Choroid plexus epithelial cell (primary cell): ENCODE data around the gene TESMIN.
A peak's percentile ranks its signal among the peaks of the same experiment; 100 is the strongest.

Source experiments
- DNase-seq: peaks from one replicate; pipeline ENCODE4 v3.0.0-alpha.2; 2010; ENCODE audit warnings: low read depth
- H3K4me3 ChIP-seq: 2 replicates; pipeline ENCODE4 v1.5.1; 2011; ENCODE audit warnings: low read depth, mild to moderate bottlenecking, control low read depth, low read length, moderate library complexity
- TF ChIP-seq, protein P1 (sequence below): conservative IDR thresholded peaks from 2 replicates; pipeline ENCODE4 v1.5.1; 2011; ENCODE audit warnings: low read depth, mild to moderate bottlenecking, control low read depth, inconsistent platforms, low read length, moderate library complexity

TESMIN gene, protein sequence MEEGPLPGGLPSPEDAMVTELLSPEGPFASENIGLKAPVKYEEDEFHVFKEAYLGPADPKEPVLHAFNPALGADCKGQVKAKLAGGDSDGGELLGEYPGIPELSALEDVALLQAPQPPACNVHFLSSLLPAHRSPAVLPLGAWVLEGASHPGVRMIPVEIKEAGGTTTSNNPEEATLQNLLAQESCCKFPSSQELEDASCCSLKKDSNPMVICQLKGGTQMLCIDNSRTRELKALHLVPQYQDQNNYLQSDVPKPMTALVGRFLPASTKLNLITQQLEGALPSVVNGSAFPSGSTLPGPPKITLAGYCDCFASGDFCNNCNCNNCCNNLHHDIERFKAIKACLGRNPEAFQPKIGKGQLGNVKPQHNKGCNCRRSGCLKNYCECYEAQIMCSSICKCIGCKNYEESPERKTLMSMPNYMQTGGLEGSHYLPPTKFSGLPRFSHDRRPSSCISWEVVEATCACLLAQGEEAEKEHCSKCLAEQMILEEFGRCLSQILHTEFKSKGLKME

DNA sequence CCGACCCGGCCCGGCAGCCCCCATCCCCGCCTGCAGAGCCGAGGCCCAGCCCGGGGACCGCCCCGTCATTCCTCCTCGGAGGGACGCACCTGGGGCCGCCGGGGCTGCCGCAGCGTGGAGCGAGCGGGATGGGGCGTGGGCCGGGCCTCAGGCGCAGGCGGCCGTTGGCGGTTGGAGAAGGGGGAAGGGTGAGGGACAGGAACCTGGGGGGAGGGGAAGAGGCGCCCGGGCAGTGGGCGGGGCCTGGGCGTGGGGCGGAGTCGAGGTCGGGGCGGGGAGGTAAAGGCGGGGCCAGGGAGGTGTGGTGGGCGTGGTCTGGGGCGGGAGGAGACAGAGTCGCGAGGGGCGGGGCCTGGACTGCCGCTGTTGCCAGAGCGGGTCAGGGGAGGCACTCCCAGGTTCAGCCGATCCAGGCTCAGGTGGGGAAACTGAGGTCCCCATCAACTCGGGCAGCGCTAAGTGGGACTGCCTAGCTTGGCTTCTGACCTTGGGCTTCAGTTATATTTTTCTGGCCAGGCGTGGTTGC, at the start of gene TESMIN:
Gene TESMIN, minus strand, starts transcription at position 190 of the 526 bp plus-strand sequence. CDS start 860 bp downstream, outside the sequence.
- TF ChIP-seq, protein P1, sequence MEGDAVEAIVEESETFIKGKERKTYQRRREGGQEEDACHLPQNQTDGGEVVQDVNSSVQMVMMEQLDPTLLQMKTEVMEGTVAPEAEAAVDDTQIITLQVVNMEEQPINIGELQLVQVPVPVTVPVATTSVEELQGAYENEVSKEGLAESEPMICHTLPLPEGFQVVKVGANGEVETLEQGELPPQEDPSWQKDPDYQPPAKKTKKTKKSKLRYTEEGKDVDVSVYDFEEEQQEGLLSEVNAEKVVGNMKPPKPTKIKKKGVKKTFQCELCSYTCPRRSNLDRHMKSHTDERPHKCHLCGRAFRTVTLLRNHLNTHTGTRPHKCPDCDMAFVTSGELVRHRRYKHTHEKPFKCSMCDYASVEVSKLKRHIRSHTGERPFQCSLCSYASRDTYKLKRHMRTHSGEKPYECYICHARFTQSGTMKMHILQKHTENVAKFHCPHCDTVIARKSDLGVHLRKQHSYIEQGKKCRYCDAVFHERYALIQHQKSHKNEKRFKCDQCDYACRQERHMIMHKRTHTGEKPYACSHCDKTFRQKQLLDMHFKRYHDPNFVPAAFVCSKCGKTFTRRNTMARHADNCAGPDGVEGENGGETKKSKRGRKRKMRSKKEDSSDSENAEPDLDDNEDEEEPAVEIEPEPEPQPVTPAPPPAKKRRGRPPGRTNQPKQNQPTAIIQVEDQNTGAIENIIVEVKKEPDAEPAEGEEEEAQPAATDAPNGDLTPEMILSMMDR = no peak
- H3K4me3 ChIP-seq = peak within 1 kb of the TSS; percentile 41
- peak; percentile 63 for DNase-seq

DNA sequence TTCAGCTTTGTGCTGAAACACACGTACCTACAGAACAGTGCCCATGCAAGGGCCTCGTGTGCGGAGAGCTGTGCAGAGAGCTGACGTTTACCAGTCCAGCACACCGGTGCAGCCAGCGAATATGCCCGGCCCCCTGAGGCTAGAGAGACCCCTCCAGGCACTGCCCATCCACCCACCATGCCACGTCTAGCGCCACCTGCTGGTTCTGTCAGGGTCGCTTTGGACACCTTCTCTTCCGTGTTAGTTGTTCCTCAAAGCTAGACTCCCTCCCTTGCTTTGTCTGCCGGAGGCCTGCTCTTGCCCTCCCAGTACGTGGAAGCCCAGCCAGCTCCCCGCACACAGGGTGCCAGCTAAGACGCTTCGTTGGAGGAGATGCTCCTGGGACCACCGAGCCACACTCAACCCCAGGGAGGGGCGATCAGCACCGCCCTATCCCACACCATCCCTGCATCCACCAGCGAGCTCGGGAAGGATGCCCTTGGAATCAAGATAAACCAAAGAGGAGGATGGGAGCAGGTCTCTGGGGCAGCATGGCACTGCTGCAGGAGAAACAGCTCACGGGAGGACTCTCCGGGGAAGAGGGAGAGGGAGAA, 47.0 kb upstream of the TESMIN start:
- peak; percentile 22 for DNase-seq
- H3K4me3 ChIP-seq = no peak overlapping the region
- TF ChIP-seq, protein P1 = peak; percentile 67

DNA sequence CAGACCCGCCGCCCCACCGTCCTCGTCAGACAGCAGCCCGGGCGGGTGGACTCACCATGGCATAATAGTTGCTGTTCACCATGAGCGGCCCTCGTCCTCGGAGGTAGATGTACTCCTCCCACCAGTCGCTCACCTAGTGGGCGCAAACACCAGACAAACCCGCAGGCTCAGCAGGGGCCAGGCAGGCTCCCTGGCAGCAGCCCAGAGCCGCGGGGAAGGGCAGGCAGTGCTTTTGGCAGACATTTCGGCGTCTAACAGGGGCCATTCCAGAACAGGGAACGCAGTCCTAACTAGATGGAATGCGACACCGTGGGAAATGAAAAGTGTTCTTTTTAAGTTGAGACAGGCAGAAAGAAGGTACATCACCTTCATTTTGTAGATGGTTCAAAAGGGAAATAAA, 45.5 kb upstream of the TESMIN start:
- TF ChIP-seq, protein P1 = no peak

DNA sequence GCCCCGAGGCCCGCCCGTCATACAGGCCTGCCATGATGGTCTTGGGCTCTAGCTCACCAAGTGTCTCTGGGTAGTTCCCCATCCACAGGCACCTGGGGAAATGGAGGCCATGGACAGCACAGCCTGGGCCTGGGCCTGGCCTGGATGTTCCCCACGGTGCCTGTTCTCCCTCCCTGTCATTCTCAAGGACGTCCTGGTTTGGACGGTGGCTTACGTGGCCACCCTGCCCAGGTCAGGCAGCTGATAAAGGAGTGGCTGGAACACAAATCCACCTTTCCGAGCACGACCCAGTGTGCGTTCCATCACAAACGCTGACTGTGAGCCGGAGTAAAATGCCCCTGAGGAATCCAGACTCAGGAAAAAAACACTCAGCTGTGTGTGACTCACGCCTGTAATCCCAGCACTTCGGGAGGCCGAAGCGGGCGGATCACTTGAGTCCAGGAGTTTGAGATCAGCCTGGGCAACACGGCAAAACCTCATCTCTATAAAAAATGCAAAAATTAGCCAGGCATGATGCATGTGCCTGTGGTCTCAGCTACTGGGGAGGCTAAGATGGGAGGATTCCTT, 41.2 kb upstream of the TESMIN start:
- TF ChIP-seq, protein P1 = no peak
- no peak for DNase-seq
- no peak overlapping the region for H3K4me3 ChIP-seq

More for the DNA sequence above, 45.5 kb upstream of the TESMIN start:
- peak; percentile 21 for DNase-seq
- H3K4me3 ChIP-seq = no peak overlapping the region

DNA sequence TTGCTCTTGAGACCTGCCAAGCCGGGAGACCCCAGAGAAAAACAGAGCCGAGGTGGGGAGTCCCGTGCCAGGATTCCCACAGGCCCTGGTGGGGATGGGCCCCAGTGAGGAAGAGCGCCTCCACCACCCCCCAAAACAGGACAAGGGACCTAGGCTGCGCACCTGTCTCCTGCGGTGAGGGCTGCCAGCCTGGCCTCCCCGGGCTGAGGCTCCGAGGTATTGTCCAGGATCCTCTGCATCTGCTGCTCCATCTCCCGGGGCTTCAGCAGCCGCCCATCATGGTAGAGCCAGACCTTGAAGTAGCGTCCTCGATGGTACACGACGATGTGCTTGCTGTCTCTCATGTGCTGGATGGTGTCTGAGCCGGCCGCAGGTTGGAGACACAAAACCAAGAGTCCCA, 33.3 kb upstream of the TESMIN start:
- no peak for DNase-seq

DNA sequence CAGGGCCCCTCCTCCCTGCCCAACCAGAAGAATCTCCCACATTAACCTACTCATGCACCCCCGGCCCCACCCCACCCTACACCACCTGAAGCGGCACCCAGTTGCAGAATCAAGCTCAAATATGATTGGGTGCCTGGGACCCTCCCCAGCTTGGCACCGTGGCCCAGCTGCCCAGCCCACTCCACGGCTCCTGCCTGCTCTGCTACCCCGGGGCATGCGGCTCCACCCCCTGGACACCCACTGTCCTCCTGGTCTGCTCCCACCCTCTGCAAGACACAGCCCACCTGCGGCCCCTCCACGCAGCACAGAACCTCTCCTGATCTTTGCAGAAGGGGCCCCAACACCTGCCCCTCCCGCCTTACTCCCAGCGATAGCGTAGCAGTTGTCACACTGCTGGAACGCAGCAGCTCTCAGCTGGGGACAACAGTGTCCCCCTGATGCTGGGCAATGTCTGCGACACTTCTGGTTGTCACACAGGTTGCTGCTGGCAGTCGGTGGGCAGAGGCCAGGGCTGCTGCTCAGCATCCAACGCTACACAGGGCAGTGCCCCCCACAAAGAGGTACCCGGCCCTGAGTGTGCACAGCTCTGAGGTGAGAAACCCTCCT, 32.0 kb upstream of the TESMIN start:
- no peak overlapping the region for H3K4me3 ChIP-seq
- TF ChIP-seq, protein P1 = no peak
- DNase-seq = no peak

More for the DNA sequence above, 33.3 kb upstream of the TESMIN start:
- no peak overlapping the region for H3K4me3 ChIP-seq
- TF ChIP-seq, protein P1 = no peak
